ENCODE measurements around the gene EHD1. TPM values are rescaled to one million over a fixed set of nuclear protein-coding genes. Genes with fewer than 3 reads are reported as not detected.
A peak's percentile ranks its signal among the peaks of the same experiment; 100 is the strongest.

Gene EHD1
- total and polyA plus RNA-seq, 9 of the 15 experiments (the other 6 are each of a cell fraction or from before 2014, with no cell fraction given) = 0.46 to 65.0 (median 16.4) TPM

- TF ChIP-seq ZBTB2 (IDR thresholded peaks at IDR 0.05) (no peak), ASH1L (IDR thresholded peaks at IDR 0.05; ENCODE audit: borderline replicate concordance, low read depth, partially characterized antibody) (no peak), ZNF146 (CRISPR knock-in tag; IDR thresholded peaks at IDR 0.05; ENCODE audit: unreplicated experiment) (no peak), E2F8 (IDR thresholded peaks at IDR 0.05; ENCODE audit: low read depth, partially characterized antibody) (no peak), YY1 (IDR thresholded peaks at IDR 0.05; ENCODE audit: borderline replicate concordance in 1 of 3, control insufficient read depth in 1 of 3, extremely low read depth in 1 of 3, insufficient read depth in 3 of 3, insufficient read length in 1 of 3, insufficient replicate concordance in 2 of 3, low read depth in 1 of 3, low read length in 2 of 3) (no peak), FOXP1 (CRISPR knock-in tag; IDR thresholded peaks at IDR 0.05) (no peak), OTX1 (CRISPR knock-in tag; IDR thresholded peaks at IDR 0.05) (no peak), ARID4B (CRISPR knock-in tag; IDR thresholded peaks at IDR 0.05) (no peak), ZNF76 (CRISPR knock-in tag; IDR thresholded peaks at IDR 0.05; ENCODE audit: borderline replicate concordance) (no peak), PRMT5 (CRISPR knock-in tag; IDR thresholded peaks at IDR 0.05) (no peak), CC2D1A (IDR thresholded peaks at IDR 0.05) (no peak), ZNF764 (CRISPR knock-in tag; IDR thresholded peaks at IDR 0.05; ENCODE audit: low read depth) (no peak), ESRRB (CRISPR knock-in tag; IDR thresholded peaks at IDR 0.05; ENCODE audit: borderline replicate concordance) (no peak), NKRF (IDR thresholded peaks at IDR 0.05; ENCODE audit: borderline replicate concordance) (peak; percentile 41; the same call in 1 of the 2 replicates), ZNF717 (CRISPR knock-in tag; IDR thresholded peaks at IDR 0.05) (no peak)
These were observed 67.5 kb downstream of the EHD1 start (continued) for GRCh38 chr11:64810891-64811272.

Measured in K562 (cell line).